Skin epidermis (tissue), 12 donors: ENCODE data around the gene SPATA46.
"Not testable (repeated sequence)": the region's sequence is repeated elsewhere in the genome, so short reads cannot be mapped to it uniquely, and the experiment has no call there.

Experiments
- H3K27ac ChIP-seq, 21 experiments: fragments of 200-600 bp; sonication (generic) in 11 of 21; one replicate each; pipeline ENCODE4 v1.5.0; 2020; ENCODE audit warnings: mild to moderate bottlenecking in 3 of 21, inconsistent platforms in 2 of 21, moderate library complexity in 2 of 21
- H3K4me3 ChIP-seq, 7 experiments: fragments of 200-600 bp; sonication (generic) in 2 of 7; one replicate each; pipeline ENCODE4 v1.5.0; 2020; ENCODE audit warnings: inconsistent platforms in 2 of 7, mild to moderate bottlenecking in 2 of 7, moderate library complexity in 1 of 7

Gene SPATA46

DNA sequence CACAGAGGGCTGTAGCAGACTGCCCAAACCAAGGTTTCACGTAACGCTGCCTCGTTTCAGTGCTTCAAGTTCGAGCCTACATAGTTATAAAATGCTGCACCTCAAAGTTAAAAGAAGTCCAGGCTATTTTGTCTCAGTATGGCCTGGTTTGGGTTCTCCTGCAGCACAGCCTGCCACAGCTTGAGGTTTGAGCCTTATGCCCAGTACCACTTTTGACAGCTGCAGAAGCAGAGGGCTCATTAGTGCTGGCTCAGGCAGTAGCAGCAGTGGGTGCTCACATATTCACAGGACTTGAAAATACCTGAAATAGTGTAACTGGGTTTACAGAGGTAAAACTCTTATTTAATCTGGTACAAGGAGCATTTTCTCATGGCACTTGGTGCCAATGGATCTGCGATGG, 15.3 kb downstream of the SPATA46 start:
- H3K27ac ChIP-seq, result no peak overlapping the region
- H3K4me3 ChIP-seq, result no peak overlapping the region

DNA sequence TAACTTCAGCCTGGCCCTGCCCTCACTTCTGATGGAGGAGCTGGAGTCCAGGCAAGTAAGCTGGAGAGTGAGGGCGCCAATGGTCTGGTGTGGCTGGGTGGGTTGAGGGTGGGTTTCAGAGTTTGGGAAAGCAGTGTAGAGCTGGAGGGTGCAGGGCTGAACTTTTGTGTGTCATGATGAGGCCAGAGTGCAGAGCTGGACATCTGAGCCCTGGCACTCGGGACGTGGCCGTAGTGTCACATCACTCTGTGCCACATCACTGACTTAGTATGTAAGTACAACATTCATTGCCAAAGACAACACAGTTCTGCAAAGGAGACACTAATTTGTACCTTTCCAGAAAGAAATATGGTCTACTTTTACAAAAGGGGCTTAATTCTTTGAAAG, 15.8 kb downstream of the SPATA46 start:
- Histone ChIP-seq H3K4me3 (no peak overlapping the region), H3K27ac (no peak overlapping the region)

DNA sequence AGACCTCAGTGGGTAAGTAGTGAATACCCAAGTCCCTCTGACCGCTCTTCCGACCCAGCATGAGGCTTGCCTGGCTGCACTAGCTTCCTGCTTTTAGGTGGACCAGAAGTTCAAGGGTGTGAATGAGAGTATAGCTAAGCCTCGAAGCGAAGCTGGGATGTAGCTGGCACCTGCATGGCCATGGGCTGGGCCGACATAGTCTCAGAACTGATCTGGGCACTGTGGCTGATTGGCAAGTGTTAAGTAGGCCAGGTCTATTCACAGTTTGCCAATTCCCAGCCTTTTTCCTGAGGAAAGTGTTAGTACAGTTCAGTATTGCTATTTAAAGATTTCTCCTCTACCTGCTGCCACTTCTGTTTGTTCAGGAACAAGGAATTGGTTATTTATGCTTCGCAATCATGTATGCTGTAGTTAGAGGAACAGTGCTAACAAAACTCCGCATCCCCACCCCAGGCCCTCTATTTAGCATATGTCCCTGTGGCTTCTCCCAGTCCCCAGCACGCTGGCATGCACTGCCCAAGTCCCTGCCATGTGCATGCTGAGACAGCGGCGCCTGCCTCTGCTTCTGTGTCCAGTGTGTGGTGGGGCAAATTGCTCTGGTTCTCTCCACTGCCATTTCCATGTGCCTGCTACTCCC, 16.3 kb downstream of the SPATA46 start:
- Histone ChIP-seq H3K4me3 (no peak overlapping the region), H3K27ac (no peak overlapping the region)

DNA sequence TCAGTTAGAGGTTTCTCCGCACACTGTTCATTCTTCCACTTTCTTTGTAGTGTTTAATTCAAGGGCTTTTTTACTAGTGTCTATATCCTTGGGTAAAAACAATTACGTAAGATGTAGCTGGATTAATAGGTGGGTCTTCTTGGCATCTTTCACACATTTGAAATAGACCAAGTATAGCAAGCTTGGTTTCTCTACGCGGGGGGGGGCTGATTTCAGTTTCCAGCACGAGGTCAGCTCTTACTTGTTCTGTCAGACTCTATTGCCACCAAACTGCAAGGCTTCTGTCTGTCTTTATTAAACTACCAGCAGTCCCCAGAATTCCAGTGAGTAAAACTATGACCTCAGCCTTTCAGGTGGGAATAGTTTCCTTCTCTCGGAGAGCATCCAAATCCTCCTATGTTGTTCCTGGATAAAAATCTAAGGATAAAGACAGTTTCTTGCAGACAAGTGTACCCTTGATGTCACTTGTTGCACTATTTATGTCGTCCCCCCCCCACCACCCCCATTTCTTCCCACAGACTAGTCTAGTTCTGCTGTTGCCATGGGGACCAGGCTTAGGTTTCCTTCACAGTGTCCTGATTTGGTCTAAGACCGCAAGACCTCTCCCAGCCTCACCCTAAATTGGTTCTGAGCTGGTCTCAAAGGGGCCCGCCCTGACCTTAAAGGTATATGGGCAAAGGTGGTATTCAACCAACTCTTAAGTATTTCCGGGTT, 17.0 kb downstream of the SPATA46 start:
- H3K27ac ChIP-seq, result no peak overlapping the region
- no peak overlapping the region for H3K4me3 ChIP-seq

DNA sequence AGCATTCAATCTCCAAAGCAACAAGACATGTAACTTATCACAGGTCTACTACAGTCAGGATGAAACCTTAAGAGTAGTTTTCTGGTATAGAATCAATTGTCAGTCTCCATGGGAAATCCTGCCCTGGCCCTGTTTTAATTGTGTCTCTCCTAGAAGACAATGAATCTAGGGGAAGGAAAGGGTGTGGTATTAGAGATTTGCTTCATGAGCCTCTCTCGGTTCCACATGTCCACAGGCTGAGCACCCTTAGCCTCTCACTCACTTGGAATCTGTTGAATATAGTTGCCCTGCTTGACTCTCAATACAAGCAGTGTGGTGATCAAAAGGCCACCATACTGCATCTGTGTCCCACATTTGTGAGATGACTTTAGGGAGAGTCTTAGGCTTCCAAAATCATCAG, 17.7 kb downstream of the SPATA46 start:
- Histone ChIP-seq H3K27ac (no peak overlapping the region), H3K4me3 (no peak overlapping the region)

DNA sequence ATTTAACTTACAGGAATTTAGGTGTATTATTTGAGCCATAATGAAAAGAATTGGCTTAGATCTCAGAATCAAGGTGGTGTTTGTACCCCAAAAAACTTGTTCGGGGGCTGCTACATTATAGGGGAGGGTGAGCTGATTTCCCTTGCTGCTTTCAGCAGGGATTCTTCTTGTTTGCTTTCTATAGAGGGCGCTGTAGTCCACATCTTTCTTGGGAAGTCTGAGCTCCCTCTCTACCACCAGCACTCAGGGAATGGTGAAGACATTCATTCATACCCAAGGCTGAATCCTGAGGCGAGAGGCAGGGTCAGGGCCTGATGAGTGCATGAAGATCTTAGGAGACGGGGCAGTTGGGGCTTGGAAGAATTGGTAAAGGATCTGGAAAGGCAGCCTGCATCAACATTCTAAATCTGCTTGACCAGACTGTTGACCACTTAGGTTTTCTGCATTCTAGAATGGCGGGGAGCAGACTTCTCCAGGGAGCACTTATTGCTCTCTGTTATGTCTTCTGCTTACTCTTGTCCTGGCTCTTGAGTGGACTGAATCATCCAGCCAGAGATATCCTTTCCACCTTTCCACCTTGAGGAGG, 18.9 kb downstream of the SPATA46 start:
- H3K27ac ChIP-seq, result no peak overlapping the region
- no peak overlapping the region for H3K4me3 ChIP-seq

DNA sequence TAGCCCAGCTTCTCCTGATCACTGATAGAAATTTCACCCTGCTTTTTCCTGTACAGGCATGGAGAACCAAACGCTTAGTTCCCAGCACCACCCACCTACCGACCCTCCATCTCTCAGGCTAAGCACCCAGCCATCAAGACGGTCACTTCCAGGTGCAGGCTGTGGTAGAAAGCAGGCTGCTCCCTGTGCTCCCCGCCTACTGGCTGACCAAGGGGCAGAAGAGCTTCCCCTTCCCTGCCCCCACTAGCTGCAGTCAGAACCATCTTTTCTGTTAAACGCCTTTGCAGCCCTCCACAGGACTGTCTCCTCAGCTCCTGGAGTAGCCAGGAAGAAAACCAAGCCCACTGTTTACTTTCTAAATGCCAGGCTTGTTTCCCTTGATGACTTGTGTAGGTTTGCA, 23.0 kb downstream of the SPATA46 start:
- Histone ChIP-seq H3K4me3 (no peak overlapping the region), H3K27ac (no peak overlapping the region)

DNA sequence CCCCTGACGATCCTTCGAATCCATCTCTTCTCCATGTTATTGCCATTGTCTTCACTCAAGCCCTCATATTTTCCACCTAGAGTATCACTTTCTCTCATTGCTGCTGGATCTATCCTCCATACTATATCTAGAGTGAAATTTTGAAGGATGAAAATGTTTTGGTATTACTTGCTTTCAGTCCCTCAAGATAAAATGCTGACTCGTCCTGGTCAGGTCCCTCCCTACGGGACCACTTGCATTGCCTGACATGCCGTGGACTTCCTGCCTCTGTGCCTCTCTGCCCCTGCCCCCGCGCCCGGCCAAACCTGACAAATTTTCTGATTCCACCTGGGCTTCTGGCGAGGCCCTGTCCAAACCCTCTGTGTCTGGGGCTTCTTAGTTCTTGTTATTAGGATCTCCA, 23.6 kb downstream of the SPATA46 start:
- no peak overlapping the region for H3K27ac ChIP-seq
- no peak overlapping the region for H3K4me3 ChIP-seq

DNA sequence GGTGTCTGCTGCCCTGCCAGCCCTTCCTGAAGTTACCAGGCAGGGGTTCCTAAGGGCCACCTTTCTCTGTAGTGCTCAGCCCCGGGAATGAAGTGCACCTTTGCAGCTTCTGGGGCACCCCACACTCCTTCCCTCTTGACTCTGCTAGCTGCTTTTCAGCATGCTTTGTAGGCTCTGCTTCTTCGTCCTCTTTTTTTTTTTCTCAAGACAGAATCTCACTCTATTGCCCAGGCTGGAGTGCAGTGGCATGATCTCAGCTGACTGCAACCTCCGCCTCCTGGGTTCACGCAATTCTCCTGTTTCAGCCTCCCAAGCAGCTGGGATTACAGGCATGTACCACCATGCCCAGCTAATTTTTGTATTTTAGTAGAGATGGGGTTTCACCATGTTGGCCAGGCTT, 24.8 kb downstream of the SPATA46 start:
- not testable (repeated sequence) for H3K27ac ChIP-seq, H3K4me3 ChIP-seq

DNA sequence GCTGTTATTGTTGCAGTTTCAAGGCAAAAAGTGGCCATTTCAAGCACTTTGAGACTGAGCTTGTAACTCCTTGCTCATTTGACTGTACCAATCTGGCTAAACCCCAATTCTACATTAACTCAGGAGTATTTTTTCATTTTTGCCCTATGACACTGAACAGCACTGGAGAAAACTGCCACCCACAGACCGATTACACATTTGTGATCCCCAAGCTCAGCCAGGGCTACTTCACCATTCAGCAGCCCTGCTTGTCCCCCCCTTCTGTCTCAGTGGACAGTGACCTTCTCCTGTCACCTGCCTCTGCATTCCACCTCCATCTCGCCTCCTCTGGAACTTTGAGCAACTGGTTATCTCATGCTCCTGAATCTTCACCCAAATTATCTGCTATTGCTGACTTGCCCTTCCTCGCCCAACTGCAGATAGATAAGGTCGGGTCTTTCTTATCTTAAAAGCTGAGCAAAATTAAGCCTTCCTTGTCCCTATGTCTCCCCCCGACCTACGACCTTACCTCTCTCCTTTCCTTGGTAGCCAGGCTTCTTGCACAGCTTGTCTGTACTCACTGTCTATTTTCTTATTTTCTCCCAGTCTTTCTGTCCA, 25.3 kb downstream of the SPATA46 start:
- Histone ChIP-seq H3K4me3 (no peak overlapping the region), H3K27ac (no peak overlapping the region)

DNA sequence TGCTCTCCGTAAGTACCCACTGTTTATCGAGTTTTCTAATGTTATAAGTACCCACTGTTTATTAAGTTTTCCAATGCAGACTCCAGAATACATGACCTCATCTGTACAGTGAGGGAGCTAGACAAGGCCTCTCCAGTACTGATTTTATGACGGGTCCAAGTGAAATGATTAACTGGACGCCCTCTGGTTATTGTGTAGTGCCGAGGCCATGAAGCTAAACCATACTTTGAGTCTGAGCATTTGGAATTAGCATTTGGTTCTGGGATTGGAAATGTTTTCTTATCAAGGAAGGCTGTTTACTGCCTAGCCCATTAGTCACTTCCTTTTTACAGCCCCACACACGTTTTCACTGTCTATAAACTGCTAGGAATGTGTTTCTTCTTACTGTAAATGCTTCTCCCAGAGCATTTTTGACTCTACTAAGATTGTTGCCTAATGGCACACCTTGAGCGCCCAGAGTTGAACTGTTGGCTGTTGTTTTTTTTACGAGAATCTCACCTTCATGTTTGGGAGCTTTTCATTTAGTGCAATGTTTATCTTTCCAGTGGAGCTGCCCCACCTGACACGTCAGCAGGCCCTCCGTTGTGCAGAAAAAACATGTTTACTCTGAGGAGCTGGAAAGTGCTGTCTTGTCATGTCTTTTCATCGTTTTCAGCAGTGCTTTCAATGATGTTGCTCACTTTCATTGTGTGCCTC, 26.9 kb downstream of the SPATA46 start:
- H3K4me3 ChIP-seq, result no peak overlapping the region

DNA sequence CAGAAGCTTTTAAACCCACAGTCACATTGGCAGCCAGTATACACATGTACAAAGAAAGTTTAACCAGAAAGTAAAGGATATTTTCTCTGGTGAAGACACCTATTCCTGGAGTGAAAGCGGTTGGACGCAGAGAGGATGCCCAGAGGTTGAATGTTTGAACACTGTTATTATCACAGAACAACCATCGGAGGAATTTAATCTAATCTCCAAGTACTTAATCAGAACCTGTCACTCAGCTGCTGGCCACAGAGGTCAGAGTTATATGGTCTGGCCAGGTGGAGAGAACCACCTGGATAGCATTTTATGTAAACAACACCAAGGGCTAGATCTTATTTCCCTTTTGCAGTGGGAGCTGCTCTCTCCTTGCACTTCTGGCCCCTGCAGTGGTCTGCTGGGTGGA, 29.4 kb downstream of the SPATA46 start:
- Histone ChIP-seq H3K27ac (no peak overlapping the region), H3K4me3 (no peak overlapping the region)

More for the DNA sequence above, 26.9 kb downstream of the SPATA46 start:
- H3K27ac ChIP-seq, result peak overlapping the region in 8 of 21 experiments; percentile 14 to 82 (median 50)

DNA sequence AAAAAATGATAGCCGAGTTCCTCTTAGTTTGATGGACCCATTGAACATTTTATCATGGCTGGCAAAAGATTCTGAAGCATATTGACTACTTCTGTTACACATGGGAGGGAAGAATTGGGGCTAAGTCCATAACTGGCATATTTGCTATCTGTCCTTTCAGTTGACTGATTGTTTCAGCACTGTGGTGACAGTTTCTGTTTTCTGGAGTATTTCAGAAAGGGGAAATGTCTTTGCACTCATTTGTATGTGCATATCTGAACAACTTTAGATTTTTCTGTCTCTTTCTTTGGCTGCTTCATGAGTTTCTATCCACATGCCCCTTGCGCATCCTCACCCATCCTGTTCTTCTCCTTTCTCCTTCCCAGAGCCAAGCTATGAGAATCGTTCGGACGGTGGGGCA, 33.2 kb downstream of the SPATA46 start:
- Histone ChIP-seq H3K27ac (no peak overlapping the region), H3K4me3 (no peak overlapping the region)

DNA sequence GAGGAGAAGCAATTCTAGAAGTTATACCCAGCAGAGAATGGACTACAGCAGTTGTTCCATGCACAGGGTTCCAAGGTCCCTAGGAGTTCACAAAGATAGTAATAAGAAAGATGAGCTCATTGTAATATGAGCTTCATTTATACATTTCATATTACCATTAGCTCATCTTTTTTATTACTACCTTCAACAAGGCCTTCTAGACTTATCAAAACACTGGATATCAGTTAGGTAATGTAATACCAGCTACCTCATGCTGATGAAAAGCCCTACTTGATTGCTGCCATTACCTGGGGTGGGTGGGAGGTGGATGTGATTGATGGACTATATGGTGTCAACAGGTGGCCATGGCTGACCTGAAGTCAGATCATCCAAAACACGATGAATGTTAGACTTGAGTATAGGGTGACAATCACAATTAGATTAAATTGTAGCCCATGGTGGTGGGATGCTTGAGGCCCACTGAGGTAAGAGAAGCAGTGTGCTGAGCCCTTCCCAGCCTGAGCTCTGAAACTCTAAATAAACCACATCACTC, 34.1 kb downstream of the SPATA46 start:
- Histone ChIP-seq H3K27ac (no peak overlapping the region), H3K4me3 (no peak overlapping the region)

DNA sequence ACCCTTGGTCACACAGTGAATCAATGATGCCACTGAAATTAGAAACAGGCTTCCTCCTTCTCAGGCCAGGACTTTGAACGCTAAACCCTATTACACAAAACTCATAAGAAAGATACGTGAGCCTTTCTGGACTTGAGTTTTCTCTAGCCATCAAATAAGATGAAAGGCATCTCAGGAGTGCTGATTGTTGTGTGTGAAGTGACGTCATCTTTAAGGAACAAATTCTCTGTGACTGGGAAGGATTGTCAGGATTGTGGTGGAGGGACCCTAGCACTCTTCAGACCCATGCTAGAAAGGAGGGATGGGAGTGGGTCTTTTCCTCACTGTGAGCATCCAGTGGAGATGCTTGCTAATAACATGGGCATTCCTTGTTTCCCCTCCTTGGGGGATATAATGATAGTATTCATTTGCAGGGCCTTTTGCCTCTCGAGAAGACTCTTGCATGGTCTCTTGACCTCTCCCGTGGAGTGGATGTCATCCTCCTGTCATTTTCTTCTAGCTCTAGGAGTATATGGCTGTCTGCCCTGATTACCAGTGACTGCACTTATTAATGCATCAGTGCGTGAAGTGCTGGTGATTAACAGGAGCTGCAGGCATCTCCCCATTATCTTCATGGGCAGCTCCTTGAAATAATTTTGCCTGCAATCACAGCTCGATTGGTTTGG, 39.9 kb downstream of the SPATA46 start:
- no peak overlapping the region for H3K4me3 ChIP-seq

DNA sequence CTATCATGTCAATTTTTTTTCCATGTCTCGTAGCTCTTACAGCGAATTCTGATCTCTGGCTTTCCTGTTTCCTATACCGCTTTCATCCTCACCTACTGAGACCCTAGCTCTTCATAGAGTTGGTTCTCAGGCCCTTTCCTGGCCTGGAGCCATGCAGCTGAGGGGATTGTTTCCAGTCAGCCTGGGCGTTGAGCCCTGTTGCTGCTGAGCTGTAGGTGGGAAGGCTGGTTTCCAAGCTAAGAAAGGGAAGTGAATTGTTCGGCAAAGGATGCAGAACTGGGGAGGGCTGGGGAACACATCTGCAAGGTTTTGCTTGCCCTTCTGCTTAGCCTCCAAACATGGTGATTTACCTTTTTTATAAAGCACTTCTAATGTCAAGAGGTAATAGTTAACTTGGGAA, 41.5 kb downstream of the SPATA46 start:
- Histone ChIP-seq H3K4me3 (no peak overlapping the region), H3K27ac (no peak overlapping the region)

More for the DNA sequence above, 39.9 kb downstream of the SPATA46 start:
- no peak overlapping the region for H3K27ac ChIP-seq

DNA sequence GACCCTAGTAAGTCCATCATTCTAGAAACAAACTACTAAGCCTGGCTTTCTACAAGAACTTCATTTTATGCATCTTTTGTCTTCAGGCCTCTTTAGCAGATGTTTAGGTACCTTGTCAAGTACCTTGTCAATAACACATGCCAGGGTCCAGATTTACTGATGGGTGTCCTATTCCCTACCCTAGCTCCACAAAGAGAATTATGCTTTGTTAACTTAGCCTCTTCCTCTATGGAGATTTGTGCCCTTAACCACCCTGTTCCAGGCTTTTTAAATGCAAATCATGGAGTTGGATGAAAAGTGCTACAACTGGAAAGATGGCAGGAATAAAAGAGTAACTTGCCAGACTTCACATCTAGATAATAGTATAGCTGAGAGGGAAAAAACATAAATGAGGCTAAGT, 42.7 kb downstream of the SPATA46 start:
- Histone ChIP-seq H3K4me3 (no peak overlapping the region), H3K27ac (no peak overlapping the region)

DNA sequence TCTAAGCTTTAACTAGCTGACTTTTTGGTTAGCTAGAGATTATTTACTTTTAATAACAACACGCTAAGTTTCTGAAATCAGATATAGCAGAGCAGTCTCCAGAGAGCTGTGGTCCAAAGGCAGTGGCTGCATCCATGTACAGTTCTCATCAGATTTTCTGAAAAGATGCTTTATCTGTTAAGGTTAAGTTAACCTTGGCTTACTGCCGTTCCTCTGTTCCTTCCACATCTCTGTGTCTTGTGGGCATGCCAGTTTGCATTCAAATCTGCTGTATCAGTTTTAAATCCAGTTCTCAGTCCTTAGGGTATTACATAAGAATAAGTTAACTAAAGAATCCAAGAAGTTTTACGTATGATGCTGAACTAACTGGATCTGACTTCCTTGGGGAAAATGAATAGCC, 46.8 kb downstream of the SPATA46 start:
- H3K4me3 ChIP-seq, result no peak overlapping the region
- no peak overlapping the region for H3K27ac ChIP-seq

DNA sequence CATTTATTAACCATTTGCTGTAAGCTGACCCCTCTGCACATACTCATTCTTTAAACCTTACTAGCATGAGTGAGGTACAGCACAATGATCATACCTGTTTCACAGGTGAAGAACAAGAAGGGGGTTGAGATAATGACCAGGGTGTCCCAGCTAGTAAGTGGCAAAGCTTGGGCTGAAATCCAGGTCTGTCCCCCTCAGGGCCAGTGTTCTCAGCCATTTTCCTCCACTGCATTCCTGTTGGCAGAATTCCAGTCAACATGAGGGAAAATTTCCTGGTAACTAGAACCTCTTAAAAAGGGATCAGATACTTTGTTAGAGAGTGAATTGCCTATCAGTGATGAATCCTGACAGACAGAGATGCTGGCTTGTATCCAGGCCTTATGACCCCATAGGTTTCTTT, 48.1 kb downstream of the SPATA46 start:
- no peak overlapping the region for H3K4me3 ChIP-seq
- H3K27ac ChIP-seq, result no peak overlapping the region

DNA sequence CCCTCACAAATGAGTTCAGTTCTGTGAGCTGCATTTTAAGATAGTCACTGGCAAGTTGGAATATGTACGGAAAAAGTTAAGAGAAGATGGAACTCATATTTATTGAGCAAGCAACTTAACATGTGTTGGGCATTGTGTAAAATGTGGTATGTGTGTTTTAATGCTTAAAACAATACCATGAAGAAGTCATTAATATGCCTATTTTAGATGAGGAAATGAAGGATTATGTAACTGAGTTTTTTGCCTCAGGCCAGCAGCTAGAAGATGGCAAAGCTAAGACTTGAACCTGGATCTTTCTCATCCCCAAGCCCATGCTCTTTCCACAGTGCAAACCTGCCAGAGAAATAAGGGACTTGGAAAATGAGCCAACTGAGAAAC, 48.9 kb downstream of the SPATA46 start:
- peak overlapping the region in 2 of 21 experiments; percentile 7 to 16 for H3K27ac ChIP-seq
- no peak overlapping the region for H3K4me3 ChIP-seq
